ENCODE measurements around the gene ZNF764. TPM values are rescaled to one million over a fixed set of nuclear protein-coding genes. Genes with fewer than 3 reads are reported as not detected.
"Not testable (repeated sequence)": the region's sequence is repeated elsewhere in the genome, so short reads cannot be mapped to it uniquely, and the experiment has no call there.

ZNF764 gene
- total RNA-seq, 1 experiment from 2014 or later = 8.3 TPM

DNA sequence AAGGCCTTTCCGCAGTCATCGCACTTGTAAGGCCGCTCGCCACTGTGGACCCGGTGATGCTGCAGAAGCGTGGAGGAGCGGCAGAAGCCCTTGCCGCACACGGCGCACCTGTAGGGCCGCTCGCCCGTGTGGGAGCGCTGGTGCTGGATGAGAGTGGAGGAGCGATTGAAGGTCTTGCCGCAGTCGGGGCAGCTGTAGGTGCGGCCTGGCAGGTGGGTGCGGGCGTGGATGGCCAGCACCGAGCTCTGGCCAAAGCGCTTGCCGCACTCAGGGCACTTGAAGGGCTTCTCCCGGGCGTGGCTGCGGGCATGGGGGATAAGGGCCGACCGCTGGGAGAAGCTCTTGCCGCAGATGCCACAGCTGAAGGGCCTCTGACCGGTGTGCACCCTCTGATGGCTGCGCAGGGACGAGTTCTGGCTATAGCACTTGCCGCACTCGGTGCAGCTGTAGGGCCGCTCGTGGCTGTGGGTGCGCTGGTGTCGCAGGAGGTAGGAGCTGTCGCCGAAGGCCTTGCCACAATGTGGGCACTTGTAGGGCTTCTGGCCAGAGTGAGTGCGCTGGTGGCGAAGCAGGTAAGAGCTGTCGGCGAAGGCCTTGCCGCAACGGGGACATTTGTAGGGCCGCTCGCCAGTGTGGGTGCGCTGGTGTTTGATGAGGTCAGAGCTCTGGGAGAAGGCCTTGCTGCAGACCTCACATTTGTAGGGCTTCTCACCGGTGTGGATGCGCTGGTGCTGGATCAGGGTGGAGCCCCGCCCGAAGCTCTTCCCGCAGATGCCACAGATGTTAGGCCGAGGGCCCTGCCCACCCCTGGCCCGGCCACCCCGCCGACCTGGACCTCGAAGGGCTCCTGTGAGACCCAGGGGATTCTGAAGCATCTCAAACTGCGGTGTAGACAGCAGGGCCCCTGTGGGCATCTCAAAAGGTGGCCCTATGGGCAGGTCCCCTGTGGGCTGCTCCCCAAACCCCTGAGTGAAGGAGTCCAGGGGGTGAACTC is 33.3 kb downstream of the ZNF764 start:
- no peak for TF ChIP-seq CTCF (IDR thresholded peaks at IDR 0.05; ENCODE audit: unreplicated experiment)
- Mint-ChIP-seq H3K4me1 (ENCODE audit: insufficient read depth, unreplicated experiment) (peaks cover 23% of the 10 kb centered on the region), H3K27ac (ENCODE audit: low read depth, unreplicated experiment) (no peak overlapping the region), H3K9me3 (ENCODE audit: unreplicated experiment) (no peaks in the 10 kb centered on the region), H3K36me3 (ENCODE audit: insufficient read depth, unreplicated experiment) (peaks cover 13% of the 10 kb centered on the region), H3K4me3 (ENCODE audit: unreplicated experiment) (no peak overlapping the region), H3K27me3 (ENCODE audit: insufficient read depth, unreplicated experiment) (no peaks in the 10 kb centered on the region)
- BruUV-seq (replicated peaks) = no TSS peak
- POLR2A ChIA-PET = interaction anchor here (0.6 to 1.9 kb wide), 8 partner anchors 11 to 371 kb away, joined by 3 to 6 read pairs (median 4); partner anchors contain the start of genes CTF1 and DCTPP1
- CTCF ChIA-PET = interaction anchor here (0.6 to 1.5 kb wide), 4 partner anchors 11 to 95 kb away, joined by 3 to 8 read pairs (median 4); partner anchors contain the start of genes DCTPP1 and ZNF747
- intact Hi-C loops (cut with micrococcal nuclease) = loop anchor here (5.0 kb wide), 2 partner anchors 47 to 93 kb away; partner anchors contain the start of genes DCTPP1 and ZNF688
- no peak for DNase-seq (ENCODE audit: unreplicated experiment)

GRCh38 chr16:30523768-30524574 is 34.2 kb downstream of the ZNF764 start:
- peaks cover 13% of the 10 kb centered on the region for H3K36me3 Mint-ChIP-seq (ENCODE audit: insufficient read depth, unreplicated experiment)
- no peak for TF ChIP-seq CTCF (IDR thresholded peaks at IDR 0.05; ENCODE audit: unreplicated experiment)
- H3K27ac Mint-ChIP-seq (ENCODE audit: low read depth, unreplicated experiment) = no peak overlapping the region
- no TSS peak for BruUV-seq (replicated peaks)
- H3K9me3 Mint-ChIP-seq (ENCODE audit: unreplicated experiment) = no peaks in the 10 kb centered on the region
- ChIA-PET CTCF (interaction anchor here (0.6 to 1.5 kb wide), 3 partner anchors 12 to 94 kb away, joined by 3 to 8 read pairs (median 6); partner anchors contain the start of genes DCTPP1 and ZNF747), POLR2A (interaction anchor here (1.3 to 1.9 kb wide), 4 partner anchors 14 to 95 kb away, joined by 4 to 6 read pairs (median 5); partner anchors contain the start of gene DCTPP1)
- H3K27me3 Mint-ChIP-seq (ENCODE audit: insufficient read depth, unreplicated experiment) = no peaks in the 10 kb centered on the region
- H3K4me3 Mint-ChIP-seq (ENCODE audit: unreplicated experiment) = no peak overlapping the region
- intact Hi-C loops (cut with micrococcal nuclease) = no loop called here
- H3K4me1 Mint-ChIP-seq (ENCODE audit: insufficient read depth, unreplicated experiment) = peaks cover 23% of the 10 kb centered on the region
- no peak for DNase-seq (ENCODE audit: unreplicated experiment)

GRCh38 chr16:30522702-30523463 is 35.3 kb downstream of the ZNF764 start:
- H3K27me3 Mint-ChIP-seq (ENCODE audit: insufficient read depth, unreplicated experiment); H3K27ac Mint-ChIP-seq (ENCODE audit: low read depth, unreplicated experiment); DNase-seq (ENCODE audit: unreplicated experiment); H3K9me3 Mint-ChIP-seq (ENCODE audit: unreplicated experiment); H3K4me3 Mint-ChIP-seq (ENCODE audit: unreplicated experiment); intact Hi-C loops (cut with micrococcal nuclease); BruUV-seq (replicated peaks): not testable (repeated sequence)
- CTCF ChIA-PET = interaction anchor here (1.0 to 1.3 kb wide), 2 partner anchors 24 to 93 kb away, joined by 3 to 5 read pairs; partner anchors contain the start of gene DCTPP1
- POLR2A ChIA-PET = interaction anchor here (1.1 to 1.5 kb wide), 2 partner anchors 49 to 87 kb away, joined by 3 to 4 read pairs; no protein-coding TSS in a partner anchor
- peaks cover 11% of the 10 kb centered on the region for H3K36me3 Mint-ChIP-seq (ENCODE audit: insufficient read depth, unreplicated experiment)
- peaks cover 21% of the 10 kb centered on the region for H3K4me1 Mint-ChIP-seq (ENCODE audit: insufficient read depth, unreplicated experiment)
